ENCODE data around the gene ARL8B.
"Not testable (repeated sequence)": the region's sequence is repeated elsewhere in the genome, so short reads cannot be mapped to it uniquely, and the experiment has no call there.

ARL8B gene

GRCh38 chr3:5140839-5141238 is 18.7 kb downstream of the ARL8B start:
- Histone ChIP-seq H3K27me3 (ENCODE audit: control insufficient read depth in 5 of 5, insufficient read depth in 4 of 5, low read length in 5 of 5) (no peaks in the 10 kb centered on the region), H3K36me3 (ENCODE audit: control insufficient read depth in 5 of 5, insufficient read depth in 5 of 5, low read length in 5 of 5) (no peaks in the 10 kb centered on the region), H3K9me3 (ENCODE audit: control insufficient read depth in 5 of 5, low read length in 5 of 5) (no peaks in the 10 kb centered on the region), H3K4me1 (ENCODE audit: control insufficient read depth in 5 of 5, insufficient read depth in 5 of 5, low read length in 5 of 5) (peaks cover 5 to 59% (median 50%) of the 10 kb centered on the region in 5 donors), H3K4me3 (ENCODE audit: low read depth in 1 of 5, low read length in 5 of 5) (no peak overlapping the region), H3K9ac (ENCODE audit: low read length in 5 of 5) (no peak overlapping the region), H3K27ac (ENCODE audit: low read depth, low read length) (peak overlapping the region; percentile 26)

DNA sequence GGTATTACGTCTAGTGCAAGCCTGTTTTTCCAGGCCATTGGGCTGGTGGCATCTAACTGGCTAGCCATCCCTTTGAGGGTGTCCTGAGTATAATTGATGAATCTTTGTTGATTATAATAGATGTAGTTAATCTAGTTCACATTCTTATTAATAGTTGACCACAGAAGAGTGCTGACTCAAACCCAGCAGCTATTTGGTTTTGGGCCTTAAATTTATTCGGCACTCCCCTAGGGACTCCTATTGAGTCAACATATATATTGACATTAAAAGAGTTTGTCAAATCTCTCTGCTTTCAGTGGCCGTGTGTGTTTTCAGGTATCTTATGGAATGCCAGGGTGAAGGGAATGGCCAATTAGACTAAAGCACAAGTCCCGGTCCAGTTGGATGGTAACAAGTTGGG is 19.7 kb downstream of the ARL8B start:
- H3K4me1 ChIP-seq (ENCODE audit: control insufficient read depth in 5 of 5, insufficient read depth in 5 of 5, low read length in 5 of 5): peaks cover 5 to 58% (median 45%) of the 10 kb centered on the region in 5 donors

DNA sequence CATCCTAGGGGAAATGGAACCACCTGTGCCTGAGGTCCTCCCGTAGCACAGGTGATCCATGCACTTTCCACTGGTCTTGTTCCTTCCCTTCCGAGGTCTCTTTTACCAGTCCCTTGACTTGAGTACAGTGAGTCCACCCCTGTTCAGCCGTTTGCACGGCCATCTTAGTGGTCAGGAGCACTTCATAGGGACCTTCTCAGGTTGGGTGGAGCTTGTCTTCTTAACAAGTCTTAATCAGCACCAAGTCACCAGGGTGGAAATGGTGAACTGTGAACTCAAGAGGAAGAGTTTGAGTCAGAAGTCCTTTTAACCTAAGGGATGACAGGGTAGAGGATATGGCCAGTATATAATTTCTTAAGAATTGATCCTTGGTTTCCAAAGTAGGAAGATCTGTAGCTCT is 21.4 kb downstream of the ARL8B start:
- H3K27ac ChIP-seq (ENCODE audit: low read depth, low read length): no peak overlapping the region
- H3K4me3 ChIP-seq (ENCODE audit: low read depth in 1 of 5, low read length in 5 of 5): no peak overlapping the region
- no peak overlapping the region for H3K9ac ChIP-seq (ENCODE audit: low read length in 5 of 5)
- H3K4me1 ChIP-seq (ENCODE audit: control insufficient read depth in 5 of 5, insufficient read depth in 5 of 5, low read length in 5 of 5): peaks cover 5 to 58% (median 36%) of the 10 kb centered on the region in 5 donors
- no peaks in the 10 kb centered on the region for H3K27me3 ChIP-seq (ENCODE audit: control insufficient read depth in 5 of 5, insufficient read depth in 4 of 5, low read length in 5 of 5)
- no peaks in the 10 kb centered on the region for H3K9me3 ChIP-seq (ENCODE audit: control insufficient read depth in 5 of 5, low read length in 5 of 5)
- no peaks in the 10 kb centered on the region for H3K36me3 ChIP-seq (ENCODE audit: control insufficient read depth in 5 of 5, insufficient read depth in 5 of 5, low read length in 5 of 5)

More for the DNA sequence above, 19.7 kb downstream of the ARL8B start:
- H3K9me3 ChIP-seq (ENCODE audit: control insufficient read depth in 5 of 5, low read length in 5 of 5): no peaks in the 10 kb centered on the region
- no peaks in the 10 kb centered on the region for H3K36me3 ChIP-seq (ENCODE audit: control insufficient read depth in 5 of 5, insufficient read depth in 5 of 5, low read length in 5 of 5)
- no peaks in the 10 kb centered on the region for H3K27me3 ChIP-seq (ENCODE audit: control insufficient read depth in 5 of 5, insufficient read depth in 4 of 5, low read length in 5 of 5)
- H3K27ac ChIP-seq (ENCODE audit: low read depth, low read length): no peak overlapping the region
- H3K9ac ChIP-seq (ENCODE audit: low read length in 5 of 5): no peak overlapping the region
- no peak overlapping the region for H3K4me3 ChIP-seq (ENCODE audit: low read depth in 1 of 5, low read length in 5 of 5)

GRCh38 chr3:5144316-5144994 is 22.4 kb downstream of the ARL8B start:
- no peak overlapping the region for H3K4me3 ChIP-seq (ENCODE audit: low read depth in 1 of 5, low read length in 5 of 5)
- peaks cover 2 to 52% (median 26%) of the 10 kb centered on the region in 5 donors for H3K4me1 ChIP-seq (ENCODE audit: control insufficient read depth in 5 of 5, insufficient read depth in 5 of 5, low read length in 5 of 5)
- H3K9ac ChIP-seq (ENCODE audit: low read length in 5 of 5): no peak overlapping the region
- H3K27me3 ChIP-seq (ENCODE audit: control insufficient read depth in 5 of 5, insufficient read depth in 4 of 5, low read length in 5 of 5): no peaks in the 10 kb centered on the region
- no peak overlapping the region for H3K27ac ChIP-seq (ENCODE audit: low read depth, low read length)
- no peaks in the 10 kb centered on the region for H3K9me3 ChIP-seq (ENCODE audit: control insufficient read depth in 5 of 5, low read length in 5 of 5)
- peaks cover 0 to 3% (median 0%) of the 10 kb centered on the region in 5 donors for H3K36me3 ChIP-seq (ENCODE audit: control insufficient read depth in 5 of 5, insufficient read depth in 5 of 5, low read length in 5 of 5)

DNA sequence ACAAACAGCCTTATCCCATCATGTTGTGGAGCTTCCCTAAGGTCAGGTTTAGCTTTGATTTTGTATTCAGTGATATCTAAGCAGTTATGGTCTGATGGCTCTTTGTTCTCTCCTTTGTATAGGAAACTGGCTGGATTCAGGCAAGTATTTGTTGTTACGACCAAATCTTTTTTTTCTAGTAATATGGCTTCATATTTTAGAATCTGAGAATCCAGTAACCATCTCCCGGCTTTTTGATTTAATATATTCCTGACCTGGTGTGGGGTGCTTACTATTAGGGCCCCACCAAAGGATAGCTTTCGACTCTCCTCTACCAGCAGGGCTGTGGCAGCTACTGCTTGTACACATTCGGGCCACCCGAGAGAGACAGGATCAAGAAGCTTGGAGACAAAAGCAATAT is 23.0 kb downstream of the ARL8B start:
- Histone ChIP-seq H3K4me3 (ENCODE audit: low read depth in 1 of 5, low read length in 5 of 5) (no peak overlapping the region), H3K27ac (ENCODE audit: low read depth, low read length) (no peak overlapping the region), H3K36me3 (ENCODE audit: control insufficient read depth in 5 of 5, insufficient read depth in 5 of 5, low read length in 5 of 5) (peaks cover 0 to 3% (median 0%) of the 10 kb centered on the region in 5 donors), H3K4me1 (ENCODE audit: control insufficient read depth in 5 of 5, insufficient read depth in 5 of 5, low read length in 5 of 5) (peaks cover 2 to 51% (median 24%) of the 10 kb centered on the region in 5 donors), H3K9ac (ENCODE audit: low read length in 5 of 5) (no peak overlapping the region), H3K9me3 (ENCODE audit: control insufficient read depth in 5 of 5, low read length in 5 of 5) (no peaks in the 10 kb centered on the region), H3K27me3 (ENCODE audit: control insufficient read depth in 5 of 5, insufficient read depth in 4 of 5, low read length in 5 of 5) (no peaks in the 10 kb centered on the region)

DNA sequence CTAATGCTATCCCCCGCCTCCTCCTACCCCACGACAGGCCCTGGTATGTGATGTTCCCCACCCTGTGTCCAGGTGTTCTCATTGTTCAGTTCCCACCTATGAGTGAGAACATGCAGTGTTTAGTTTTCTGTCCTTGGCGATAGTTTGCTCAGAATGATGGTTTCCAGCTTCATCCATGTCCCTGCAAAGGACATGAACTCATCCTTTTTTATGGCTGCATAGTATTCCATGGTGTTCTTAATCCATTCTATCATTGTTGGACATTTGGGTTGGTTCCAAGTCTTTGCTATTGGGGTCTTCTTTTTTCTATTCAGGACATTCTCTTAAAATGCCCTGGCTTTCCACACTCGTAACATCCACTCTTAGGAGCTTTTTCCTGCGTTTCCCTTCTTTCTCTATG is 25.1 kb downstream of the ARL8B start:
- peaks cover 2 to 35% (median 14%) of the 10 kb centered on the region in 5 donors for H3K4me1 ChIP-seq (ENCODE audit: control insufficient read depth in 5 of 5, insufficient read depth in 5 of 5, low read length in 5 of 5)
- not testable (repeated sequence) for H3K36me3 ChIP-seq (ENCODE audit: control insufficient read depth in 5 of 5, insufficient read depth in 5 of 5, low read length in 5 of 5); H3K9ac ChIP-seq (ENCODE audit: low read length in 5 of 5); H3K9me3 ChIP-seq (ENCODE audit: control insufficient read depth in 5 of 5, low read length in 5 of 5); H3K27me3 ChIP-seq (ENCODE audit: control insufficient read depth in 5 of 5, insufficient read depth in 4 of 5, low read length in 5 of 5); H3K27ac ChIP-seq (ENCODE audit: low read depth, low read length); H3K4me3 ChIP-seq (ENCODE audit: low read depth in 1 of 5, low read length in 5 of 5)

GRCh38 chr3:5149306-5149880 is 27.3 kb downstream of the ARL8B start:
- Histone ChIP-seq H3K27ac (ENCODE audit: low read depth, low read length) (no peak overlapping the region), H3K36me3 (ENCODE audit: control insufficient read depth in 5 of 5, insufficient read depth in 5 of 5, low read length in 5 of 5) (peaks cover 0 to 3% (median 0%) of the 10 kb centered on the region in 5 donors), H3K4me3 (ENCODE audit: low read depth in 1 of 5, low read length in 5 of 5) (no peak overlapping the region), H3K9me3 (ENCODE audit: control insufficient read depth in 5 of 5, low read length in 5 of 5) (no peaks in the 10 kb centered on the region), H3K4me1 (ENCODE audit: control insufficient read depth in 5 of 5, insufficient read depth in 5 of 5, low read length in 5 of 5) (peaks cover 0 to 28% (median 9%) of the 10 kb centered on the region in 5 donors), H3K9ac (ENCODE audit: low read length in 5 of 5) (no peak overlapping the region), H3K27me3 (ENCODE audit: control insufficient read depth in 5 of 5, insufficient read depth in 4 of 5, low read length in 5 of 5) (no peaks in the 10 kb centered on the region)

DNA sequence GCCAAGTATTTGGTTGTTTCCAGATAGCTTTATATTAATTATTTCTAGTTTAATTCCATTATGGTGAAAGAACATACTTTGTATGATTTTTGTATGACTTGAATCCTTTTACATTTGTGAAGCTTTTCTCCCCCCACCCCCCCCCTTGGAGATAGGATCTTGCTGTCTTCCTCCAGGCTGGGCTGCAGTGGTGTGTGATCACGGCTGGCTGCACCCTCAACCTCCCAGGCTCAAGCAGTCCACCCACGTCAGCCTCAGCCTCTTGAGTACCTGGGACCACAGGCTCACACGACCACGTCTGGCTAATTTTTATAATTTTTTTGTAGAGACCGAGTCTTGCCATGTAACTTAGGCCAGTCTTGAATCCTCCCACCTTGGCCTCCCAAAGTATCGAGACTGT is 29.5 kb downstream of the ARL8B start:
- Histone ChIP-seq H3K27ac (ENCODE audit: low read depth, low read length) (no peak overlapping the region), H3K9ac (ENCODE audit: low read length in 5 of 5) (no peak overlapping the region), H3K9me3 (ENCODE audit: control insufficient read depth in 5 of 5, low read length in 5 of 5) (no peaks in the 10 kb centered on the region), H3K4me1 (ENCODE audit: control insufficient read depth in 5 of 5, insufficient read depth in 5 of 5, low read length in 5 of 5) (peaks cover 0 to 15% (median 5%) of the 10 kb centered on the region in 5 donors), H3K36me3 (ENCODE audit: control insufficient read depth in 5 of 5, insufficient read depth in 5 of 5, low read length in 5 of 5) (peaks cover 0 to 5% (median 0%) of the 10 kb centered on the region in 5 donors), H3K27me3 (ENCODE audit: control insufficient read depth in 5 of 5, insufficient read depth in 4 of 5, low read length in 5 of 5) (no peaks in the 10 kb centered on the region), H3K4me3 (ENCODE audit: low read depth in 1 of 5, low read length in 5 of 5) (no peak overlapping the region)

- H3K9me3 ChIP-seq (ENCODE audit: control insufficient read depth in 5 of 5, low read length in 5 of 5): no peaks in the 10 kb centered on the region
- H3K4me3 ChIP-seq (ENCODE audit: low read depth in 1 of 5, low read length in 5 of 5): no peak overlapping the region
- no peak overlapping the region for H3K9ac ChIP-seq (ENCODE audit: low read length in 5 of 5)
- no peak overlapping the region for H3K27ac ChIP-seq (ENCODE audit: low read depth, low read length)
- H3K27me3 ChIP-seq (ENCODE audit: control insufficient read depth in 5 of 5, insufficient read depth in 4 of 5, low read length in 5 of 5): no peaks in the 10 kb centered on the region
- peaks cover 0 to 16% (median 9%) of the 10 kb centered on the region in 5 donors for H3K4me1 ChIP-seq (ENCODE audit: control insufficient read depth in 5 of 5, insufficient read depth in 5 of 5, low read length in 5 of 5)
- H3K36me3 ChIP-seq (ENCODE audit: control insufficient read depth in 5 of 5, insufficient read depth in 5 of 5, low read length in 5 of 5): peaks cover 0 to 5% (median 0%) of the 10 kb centered on the region in 5 donors
These were observed 31.0 kb downstream of the ARL8B start for GRCh38 chr3:5153074-5153473.

- Histone ChIP-seq H3K9ac (ENCODE audit: low read length in 5 of 5) (no peak overlapping the region), H3K36me3 (ENCODE audit: control insufficient read depth in 5 of 5, insufficient read depth in 5 of 5, low read length in 5 of 5) (peaks cover 0 to 2% (median 0%) of the 10 kb centered on the region in 5 donors), H3K4me3 (ENCODE audit: low read depth in 1 of 5, low read length in 5 of 5) (no peak overlapping the region), H3K27ac (ENCODE audit: low read depth, low read length) (no peak overlapping the region), H3K9me3 (ENCODE audit: control insufficient read depth in 5 of 5, low read length in 5 of 5) (no peaks in the 10 kb centered on the region), H3K27me3 (ENCODE audit: control insufficient read depth in 5 of 5, insufficient read depth in 4 of 5, low read length in 5 of 5) (no peaks in the 10 kb centered on the region), H3K4me1 (ENCODE audit: control insufficient read depth in 5 of 5, insufficient read depth in 5 of 5, low read length in 5 of 5) (peaks cover 0 to 7% (median 2%) of the 10 kb centered on the region in 5 donors)
These were observed 33.1 kb downstream of the ARL8B start for GRCh38 chr3:5155241-5155640.
